HG02970 (cell line): Measurements from ENCODE around the gene PARD3B.

Experiments used
- ATAC-seq: cut with Tn5 transposase; IDR thresholded peaks from one replicate; pipeline ENCODE4 v1.9.1; 2021; ENCODE audit warnings: mild to moderate bottlenecking, moderate library complexity, moderate number of reproducible peaks; ENCODE audit not compliant: unreplicated experiment, low FRiP score

Gene PARD3B

DNA sequence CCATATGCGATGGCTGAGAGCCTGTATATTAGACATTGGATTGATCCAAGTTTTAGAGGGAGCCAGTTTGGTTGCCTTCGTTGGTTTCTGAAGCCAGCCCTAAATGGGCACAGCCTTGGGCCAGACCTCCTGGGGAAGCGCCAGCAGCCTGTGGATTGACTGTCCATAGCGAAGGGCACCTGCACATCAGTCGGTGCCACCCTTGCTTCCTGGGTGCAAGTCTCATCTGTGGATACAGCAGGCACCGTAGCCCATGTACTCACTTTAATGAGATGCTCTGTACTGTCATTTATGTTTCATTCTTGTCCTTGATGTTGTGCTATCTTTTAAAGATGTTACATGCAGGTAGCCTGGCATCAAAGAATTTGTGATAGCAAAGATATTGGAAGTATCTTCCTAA is 600.6 kb downstream of the PARD3B start:
- no peak for ATAC-seq

DNA sequence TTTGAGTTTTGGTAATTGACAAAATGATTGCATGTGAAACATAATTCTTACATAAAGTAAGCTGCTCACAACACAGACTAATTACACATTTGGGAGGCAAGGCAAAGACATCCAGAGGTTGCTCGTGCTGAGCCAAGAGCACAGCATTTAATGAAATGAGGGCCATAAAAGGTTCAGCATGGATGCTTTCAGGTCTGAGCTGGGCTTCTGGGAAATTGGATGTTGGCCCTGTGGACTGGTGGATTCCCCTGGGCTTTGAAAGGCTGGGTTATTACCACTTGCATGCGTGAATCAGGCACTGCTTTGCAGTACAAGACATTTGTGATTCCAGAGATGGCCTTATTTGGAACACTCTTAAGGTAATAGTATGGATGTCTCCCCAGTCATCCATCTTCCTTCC is 603.5 kb downstream of the PARD3B start:
- no peak for ATAC-seq

DNA sequence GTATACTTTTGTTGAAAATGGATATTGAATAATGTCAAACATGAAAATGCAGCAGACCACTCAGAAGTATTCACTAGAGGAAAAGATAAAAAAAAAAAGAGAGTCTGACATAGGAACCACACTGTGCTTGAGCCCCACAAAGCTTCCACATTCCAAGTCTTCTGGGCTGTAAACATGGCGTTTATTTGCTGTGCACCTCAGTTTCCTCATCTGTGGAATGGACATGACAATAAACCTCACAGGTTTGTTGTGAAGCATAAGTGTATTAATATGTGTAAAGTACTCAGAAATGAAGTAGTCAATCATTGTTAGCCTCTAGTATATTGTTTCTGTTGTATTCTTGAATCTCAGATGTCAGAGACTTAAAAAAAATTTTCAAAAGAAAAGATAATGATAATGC is 611.2 kb downstream of the PARD3B start:
- ATAC-seq: no peak

DNA sequence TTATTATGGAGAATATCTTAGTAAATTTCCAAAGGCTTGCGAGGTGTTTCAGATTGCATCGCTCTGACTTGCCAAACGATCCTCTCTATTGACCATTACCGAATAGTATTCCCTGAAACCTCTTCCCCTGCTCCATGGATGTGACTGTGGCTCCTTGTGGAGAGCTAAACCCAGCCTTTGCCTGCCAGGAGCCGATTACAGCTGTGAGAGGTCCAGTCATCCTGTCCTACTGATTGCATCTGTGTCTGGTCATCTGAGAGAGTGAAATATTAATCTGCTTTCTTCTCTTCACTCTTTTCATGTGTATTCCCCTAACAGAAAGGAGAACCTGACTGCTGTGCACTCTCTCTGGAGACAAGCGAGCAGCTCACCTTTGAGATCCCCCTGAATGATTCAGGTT is 613.1 kb downstream of the PARD3B start:
- ATAC-seq: no peak

DNA sequence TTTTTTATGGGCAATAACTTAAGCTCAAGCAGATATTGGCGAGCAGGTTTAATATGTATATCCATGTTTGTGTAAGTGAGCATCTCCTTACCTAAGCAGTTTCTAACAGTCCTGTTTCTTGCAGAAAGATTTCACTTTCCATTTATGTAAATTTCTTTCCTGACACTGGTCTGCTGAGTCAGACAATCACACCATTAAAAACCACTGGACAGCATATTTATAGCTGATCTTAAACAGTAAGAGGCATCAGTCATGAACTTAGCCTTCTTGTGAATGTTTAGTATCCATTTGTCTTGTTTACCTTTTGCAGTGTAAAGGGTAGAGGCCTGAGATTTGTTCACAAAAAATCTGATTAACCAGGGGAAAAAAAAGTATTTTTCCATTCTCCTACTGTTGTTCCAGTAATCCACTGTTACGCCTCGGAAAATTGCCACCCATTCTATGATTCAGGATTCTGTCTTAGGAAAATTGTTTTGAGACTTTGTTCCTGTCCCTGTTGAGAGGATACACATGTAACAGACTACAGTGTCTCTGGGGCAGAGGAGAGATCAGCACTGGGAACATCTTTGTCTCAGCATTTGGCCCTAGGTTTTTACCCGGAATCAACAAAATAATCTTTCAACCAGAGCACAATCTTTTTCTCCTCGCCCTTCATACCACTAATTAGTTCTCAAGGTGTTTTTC is 616.0 kb downstream of the PARD3B start:
- no peak for ATAC-seq

DNA sequence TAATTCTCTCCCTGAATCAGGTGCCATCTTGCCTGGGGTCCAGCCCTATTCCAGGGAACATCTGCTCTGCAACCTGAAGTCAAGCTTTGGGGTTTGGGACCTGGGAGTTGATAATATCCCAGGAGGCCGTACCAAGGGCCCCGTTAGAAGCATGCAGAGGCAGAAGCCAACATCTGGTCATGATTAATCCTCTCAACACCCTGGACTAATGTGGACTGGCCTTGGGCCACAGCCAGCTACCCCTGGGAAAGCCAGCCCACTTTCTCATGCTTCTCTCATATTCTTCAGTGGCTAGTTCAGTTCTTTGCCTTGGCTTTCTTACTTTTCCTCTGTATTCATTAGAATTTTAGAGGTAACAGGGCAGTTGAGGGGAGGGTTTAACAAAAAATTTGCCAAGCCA is 621.5 kb downstream of the PARD3B start:
- ATAC-seq: no peak

DNA sequence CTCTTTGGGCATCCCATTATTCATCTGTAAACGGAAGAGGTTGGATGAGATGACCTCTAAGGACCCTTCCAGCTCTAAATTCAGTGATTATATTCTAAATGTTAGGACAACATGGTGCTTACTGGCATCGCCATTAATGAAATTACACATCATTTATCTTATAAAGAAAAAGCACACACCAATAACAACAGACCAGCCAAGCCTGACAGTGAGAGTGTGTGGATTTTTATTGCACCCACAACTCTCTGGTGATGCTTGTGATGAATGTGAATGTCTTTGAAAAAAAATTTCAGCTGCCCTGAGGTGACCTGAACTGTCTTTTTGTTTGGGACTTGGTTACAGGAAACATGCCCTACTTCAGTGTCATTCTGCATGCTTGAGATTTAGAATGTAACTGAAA is 623.7 kb downstream of the PARD3B start:
- no peak for ATAC-seq

DNA sequence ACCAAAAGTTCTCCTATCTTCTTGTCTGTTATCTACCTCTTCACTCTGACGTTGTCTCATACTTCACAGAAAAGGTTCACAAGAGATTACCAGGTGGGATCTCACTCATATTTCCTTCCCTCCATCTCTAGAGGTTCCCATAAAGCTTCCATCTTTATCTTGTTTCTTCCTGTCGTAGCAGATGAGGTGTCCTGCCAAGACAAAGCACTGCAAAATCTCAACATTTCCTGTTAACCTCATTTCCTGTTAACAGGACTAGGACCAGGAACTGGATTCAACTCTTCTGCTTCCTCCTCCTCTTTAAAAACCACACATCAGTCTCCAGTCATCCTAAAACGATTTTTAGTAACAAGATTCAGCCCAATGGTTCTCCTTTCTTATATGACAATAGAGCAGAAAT is 624.2 kb downstream of the PARD3B start:
- ATAC-seq: no peak

DNA sequence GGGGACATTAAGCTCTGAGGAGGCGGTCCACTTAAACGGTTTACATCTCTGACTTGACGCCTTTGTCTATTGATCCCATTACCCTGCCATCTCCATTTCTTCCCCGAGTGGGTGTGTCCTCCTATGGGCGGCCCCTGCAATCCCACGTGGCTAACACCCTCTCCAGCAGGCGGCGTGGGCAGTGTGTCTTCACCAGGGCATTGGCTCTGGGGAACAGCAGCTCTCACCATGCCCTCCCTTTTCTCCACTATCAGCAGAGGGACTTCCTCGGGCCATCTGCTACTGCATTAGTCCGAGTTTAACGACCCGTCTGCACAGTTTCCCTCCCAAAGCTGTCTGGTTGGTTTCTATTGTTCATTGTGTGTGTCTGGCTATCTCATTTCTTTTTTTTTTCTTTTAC is 625.1 kb downstream of the PARD3B start:
- no peak for ATAC-seq

DNA sequence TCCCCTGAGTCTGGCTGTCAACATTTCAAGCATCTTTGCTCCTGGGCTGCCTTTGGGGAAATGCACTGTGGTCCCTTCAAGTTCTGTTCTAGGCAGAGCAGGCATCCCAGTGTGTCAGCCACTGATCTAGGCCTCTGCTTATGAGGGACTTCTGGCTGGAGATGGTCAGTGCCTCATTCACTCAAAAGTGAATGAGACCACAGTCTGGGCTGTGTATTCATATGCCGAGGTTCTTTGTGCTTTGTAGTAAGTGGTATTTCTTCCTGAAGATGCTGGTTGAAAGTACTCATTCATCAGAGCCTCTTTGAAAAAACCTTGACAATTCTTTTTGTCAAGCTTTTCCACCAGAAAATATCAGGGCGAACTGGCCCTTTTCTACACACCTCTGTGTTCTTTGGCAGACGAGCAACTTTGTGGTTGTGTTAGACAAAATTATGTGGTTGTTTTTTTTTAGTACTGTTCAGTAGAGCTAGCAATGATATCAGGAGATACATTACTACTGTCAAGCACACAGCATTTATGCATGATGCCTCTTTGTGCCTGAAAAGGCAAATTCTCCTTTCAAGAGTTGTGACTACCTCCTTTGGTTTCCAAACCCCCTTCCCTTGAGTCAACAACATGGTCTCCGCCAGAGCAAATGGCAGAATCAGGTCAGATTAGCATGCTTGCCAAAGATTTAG is 626.1 kb downstream of the PARD3B start:
- no peak for ATAC-seq

DNA sequence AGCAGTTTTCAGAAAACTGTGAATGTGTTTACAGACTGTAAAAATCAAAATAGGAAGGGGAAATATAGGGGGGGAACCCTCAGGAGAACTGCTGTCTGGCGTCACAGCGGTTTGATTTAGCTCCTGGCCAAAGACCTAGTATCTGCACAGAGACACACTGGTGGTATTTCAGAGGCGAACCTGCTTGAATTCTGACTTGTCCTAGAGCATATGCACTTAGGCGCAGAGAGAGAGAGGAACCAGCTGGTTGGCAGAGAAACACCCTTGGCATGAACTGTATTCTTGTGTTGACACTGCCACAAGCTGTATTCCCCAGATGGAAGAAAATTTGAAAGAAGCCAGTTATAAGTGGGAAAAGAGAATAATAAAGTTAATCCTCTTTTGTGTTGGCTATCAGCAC is 630.6 kb downstream of the PARD3B start:
- ATAC-seq: no peak

DNA sequence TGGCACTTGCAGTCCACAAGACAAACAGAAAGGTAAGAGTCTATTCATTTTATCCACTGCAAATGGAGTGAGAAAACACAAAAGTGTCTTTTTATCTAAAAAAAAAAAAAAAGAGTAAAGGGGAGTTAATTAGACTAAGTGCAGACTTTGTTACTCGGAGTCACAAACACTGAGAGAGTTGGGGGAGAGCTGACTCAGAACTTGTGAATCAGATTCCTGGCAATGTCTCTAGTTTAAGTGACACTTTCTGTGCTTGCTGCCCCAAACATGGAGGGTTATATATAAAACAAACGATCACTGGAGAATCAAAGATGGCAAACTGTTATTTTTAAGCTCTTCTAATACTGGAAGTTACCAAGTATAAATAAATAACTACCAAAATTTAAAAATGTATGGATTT is 631.3 kb downstream of the PARD3B start:
- ATAC-seq: no peak

DNA sequence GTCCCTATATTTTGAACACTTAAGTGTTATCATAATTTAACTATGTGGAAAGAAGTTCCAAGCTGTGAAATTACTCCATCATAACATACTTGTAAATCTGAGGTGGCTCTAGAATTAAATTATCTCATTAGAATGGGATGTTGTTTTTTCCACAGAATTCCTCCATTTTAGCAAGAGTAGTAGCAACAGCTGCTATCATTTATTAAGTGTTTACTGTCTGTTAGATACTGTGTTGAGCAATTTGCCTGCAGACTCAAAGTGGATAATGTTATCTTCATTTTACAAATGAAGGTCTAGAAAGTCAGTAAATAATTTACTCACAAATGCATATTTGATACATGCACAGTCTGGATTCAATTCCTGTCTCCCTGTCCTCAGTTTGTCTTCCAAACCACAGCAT is 632.3 kb downstream of the PARD3B start:
- ATAC-seq: no peak

DNA sequence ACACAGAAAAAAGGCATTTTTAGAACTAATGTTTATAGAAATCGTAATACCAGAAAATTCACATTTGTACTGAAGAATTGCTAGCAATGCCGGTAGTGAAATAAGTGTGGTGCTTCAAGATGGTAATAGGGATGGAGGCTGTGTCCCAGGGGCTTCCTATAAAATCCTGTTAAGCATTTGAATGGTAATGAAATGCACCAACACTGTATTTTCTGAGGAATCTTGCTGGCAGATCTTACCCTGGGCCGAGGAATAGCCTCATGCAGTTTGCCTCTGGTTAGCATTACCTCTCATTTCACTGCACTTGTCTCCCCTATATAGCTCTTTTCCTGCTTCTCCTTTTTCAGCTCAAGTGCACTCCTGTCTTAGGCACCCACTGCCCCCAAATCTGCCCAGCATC is 635.5 kb downstream of the PARD3B start:
- ATAC-seq: no peak

DNA sequence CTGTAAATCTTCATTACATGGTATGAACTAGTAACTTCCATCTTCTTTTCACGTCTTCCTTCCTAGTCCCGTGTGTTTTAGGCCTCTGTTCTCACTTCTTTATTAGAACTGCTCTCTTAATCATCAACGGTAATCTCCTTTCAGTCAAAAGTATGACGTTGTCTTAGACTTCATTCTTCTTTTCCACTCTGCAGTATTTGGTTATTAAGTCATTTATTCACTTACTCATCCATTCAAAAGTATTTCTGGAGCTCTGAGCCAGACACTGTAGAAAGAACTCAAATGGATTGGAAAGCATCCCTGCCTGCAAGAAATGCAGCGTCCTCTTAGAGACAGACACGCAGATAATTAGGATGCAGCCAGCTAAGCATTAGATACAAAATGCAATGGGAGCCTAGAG is 642.5 kb downstream of the PARD3B start:
- no peak for ATAC-seq

DNA sequence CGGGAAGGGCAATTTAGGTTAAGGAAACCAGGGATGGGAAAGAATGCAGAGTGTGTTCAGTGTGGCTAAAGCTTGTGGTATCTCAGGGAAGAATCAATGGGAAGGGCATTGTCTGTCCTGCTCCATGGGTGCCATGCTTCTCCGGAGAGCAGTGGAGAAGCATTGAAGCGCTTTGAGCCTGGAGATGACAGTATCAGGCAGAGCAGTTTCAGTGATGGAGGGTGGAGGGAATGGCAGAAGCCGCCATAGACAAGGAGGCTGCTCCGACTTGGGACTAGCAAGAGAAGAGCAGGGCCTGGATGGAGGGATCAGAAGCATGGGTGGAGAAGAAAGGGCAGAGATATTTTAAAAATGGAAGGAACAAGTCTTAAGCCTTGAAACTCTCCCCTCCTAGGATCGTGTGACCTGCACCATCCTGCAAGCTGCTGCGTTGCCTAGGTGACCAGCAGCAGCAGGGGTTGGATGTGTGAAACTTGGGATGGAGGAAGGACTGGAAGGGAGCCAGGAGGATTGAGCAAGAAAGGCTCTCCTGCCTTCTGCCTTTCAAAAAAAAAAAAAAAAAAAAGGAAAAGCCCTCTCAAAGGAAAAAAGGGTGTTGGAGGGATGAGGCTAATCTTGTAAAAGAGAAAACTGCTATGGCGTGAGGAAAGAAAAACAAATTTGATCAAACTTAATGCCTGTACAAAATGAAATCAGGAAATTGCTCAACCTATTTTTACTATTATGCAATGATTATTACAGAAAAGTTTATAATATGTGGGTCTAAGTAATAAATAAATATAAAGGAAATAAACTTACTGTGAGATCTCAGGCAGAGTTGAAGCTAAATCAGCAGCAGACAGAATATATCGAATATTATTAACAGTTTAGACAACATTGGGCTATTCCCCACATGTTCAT is 643.2 kb downstream of the PARD3B start:
- no peak for ATAC-seq

DNA sequence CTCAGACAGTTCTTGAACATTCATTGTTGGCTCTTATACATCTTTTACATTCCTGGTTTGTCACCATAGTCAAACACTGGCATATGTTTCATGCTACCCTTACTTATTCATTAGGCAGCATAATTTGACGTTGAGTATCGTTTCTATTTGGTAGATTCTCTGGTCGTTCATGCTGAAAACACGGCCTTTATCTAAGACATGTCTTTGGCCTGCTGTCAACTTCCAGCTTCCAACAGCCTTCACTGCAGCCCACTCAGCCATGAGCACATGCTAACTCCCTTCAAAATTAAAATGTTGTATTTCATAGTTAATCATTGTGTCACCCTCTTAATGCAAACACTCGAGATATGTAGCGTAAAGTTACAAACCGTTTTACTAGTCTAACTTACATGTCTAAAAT is 644.0 kb downstream of the PARD3B start:
- ATAC-seq: no peak

DNA sequence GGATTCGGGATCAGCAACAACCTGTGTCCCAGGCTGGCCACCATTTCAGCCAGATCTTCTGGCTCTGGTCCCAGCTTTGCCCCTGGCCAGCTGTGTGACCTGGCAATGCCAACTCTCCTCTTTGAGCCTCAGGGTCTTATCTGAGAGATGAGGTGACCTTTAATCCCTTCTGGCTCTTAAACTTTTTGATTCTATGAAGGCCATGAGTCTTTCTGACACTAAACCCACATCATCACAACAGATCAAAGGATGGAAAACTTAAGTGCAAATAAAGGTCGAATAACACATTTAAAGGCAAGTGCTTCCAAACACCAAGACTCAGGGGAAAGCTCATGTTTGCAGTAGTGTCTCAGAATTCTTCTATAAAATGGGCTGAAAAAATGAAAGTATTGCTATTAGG is 645.3 kb downstream of the PARD3B start:
- no peak for ATAC-seq

DNA sequence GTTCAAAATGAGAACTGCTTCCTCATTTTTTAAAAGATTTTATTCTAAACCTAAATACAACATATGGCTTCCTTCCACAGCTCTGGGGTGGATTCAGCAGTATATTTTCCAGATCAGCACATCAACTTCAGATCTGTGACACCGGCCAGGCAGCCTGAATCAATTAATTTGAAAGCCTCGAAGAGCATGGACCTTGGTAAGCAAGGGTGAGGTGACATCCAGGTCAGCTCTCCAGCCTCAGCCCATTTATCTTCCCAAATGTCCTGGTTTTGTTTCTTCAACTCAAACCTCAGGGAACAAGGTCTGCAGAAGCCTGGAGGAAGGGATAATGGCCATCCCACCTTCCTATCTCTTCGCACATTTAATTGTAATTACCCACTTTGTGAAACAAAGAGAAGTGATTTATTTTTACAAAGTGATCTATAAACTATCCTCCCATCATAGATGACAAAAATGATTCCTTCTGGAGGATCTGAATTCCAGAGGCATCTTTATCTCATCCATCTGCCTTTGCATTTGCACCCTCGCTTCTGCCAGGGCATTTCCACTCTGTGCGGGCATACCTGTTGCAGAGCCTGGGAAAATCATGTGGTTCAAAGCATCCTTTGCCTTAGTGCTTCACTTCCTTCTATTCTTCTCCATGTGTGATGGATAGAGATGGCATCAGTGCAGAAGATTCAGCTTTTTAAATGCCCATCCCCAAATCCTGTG is 648.0 kb downstream of the PARD3B start:
- no peak for ATAC-seq

DNA sequence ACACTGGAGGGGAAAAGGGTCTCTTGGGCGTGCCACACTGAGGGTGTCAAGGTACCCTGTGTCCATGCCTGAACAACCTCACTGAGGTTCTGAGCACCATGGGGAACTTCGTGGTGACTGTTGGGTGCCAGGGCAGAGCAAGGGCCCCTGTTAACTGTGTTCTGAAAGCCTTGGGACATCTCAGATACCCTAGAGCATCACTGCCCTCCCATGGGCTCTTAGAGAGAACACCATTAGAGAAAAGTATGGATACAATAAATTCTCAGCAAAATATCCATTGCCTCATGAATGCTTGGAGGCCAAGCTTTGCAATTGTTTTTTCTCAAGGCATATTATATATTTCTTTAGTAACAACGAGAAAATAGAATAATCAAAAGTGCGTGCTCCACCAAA is 648.6 kb downstream of the PARD3B start:
- ATAC-seq: no peak
